GM12878 (cell line): Measurements from ENCODE around the gene ANKS1A. TPM values are rescaled to one million over a fixed set of nuclear protein-coding genes. Genes with fewer than 3 reads are reported as not detected.

ENCODE experiments used
- ATAC-seq: fragments of 200-7000 bp; cut with Tn5 transposase; 3 replicates; pipeline ENCODE4 v1.9.1; 2020; ENCODE audit warnings: mild to moderate bottlenecking, moderate library complexity
- BruUV-seq: library from RNA; stranded (reverse); fragments of 400-500 nt; replicated peaks from 2 replicates; lab custom pipeline; 2021; lab: Mats Ljungman, UMichigan
- CTCF ChIA-PET: fragments of 300-600 bp; sonication (Branson Sonifier 250); formaldehyde crosslinking; extraction: SDS; loops from one replicate; lab custom pipeline; 2021; ENCODE audit warnings: inconsistent platforms; lab: Yijun Ruan, JAX
- POLR2A ChIA-PET: fragments of 350-600 bp; formaldehyde crosslinking; extraction: SDS; loops from one replicate; lab custom pipeline; 2021; ENCODE audit warnings: inconsistent platforms; lab: Charles Lee
- RAD21 ChIA-PET: fragments of 300-600 bp; sonication (Branson Sonifier 250); formaldehyde crosslinking; loops from one replicate; lab custom pipeline; 2023; ENCODE audit warnings: antibody characterized with exemption; ENCODE audit not compliant: unreplicated experiment; lab: Charles Lee
- SMC1A ChIA-PET: fragments of 300-600 bp; sonication (Branson Sonifier 250); formaldehyde crosslinking; loops from one replicate; lab custom pipeline; 2023; ENCODE audit not compliant: unreplicated experiment, uncharacterized antibody; lab: Charles Lee
- DNase-seq: peaks from one replicate; pipeline ENCODE4 v3.0.0-alpha.2; 2011; ENCODE audit warnings: low read depth, low spot score
- FAIRE-seq: peaks from 3 replicates; lab custom pipeline; 2011; peaks lifted over from hg19 to GRCh38; lab: Jason Lieb, UNC
- H2AFZ ChIP-seq: 2 replicates; pipeline ENCODE4 v1.6.0; 2011; ENCODE audit warnings: low read depth, low read length, control low read depth; ENCODE audit not compliant: control insufficient read depth
- H3K27ac ChIP-seq: 2 replicates; pipeline ENCODE4 v1.5.1; 2011; ENCODE audit warnings: control low read depth; ENCODE audit not compliant: control insufficient read depth, insufficient read depth
- H3K27me3 ChIP-seq, 2 experiments: replicated peaks in 1 of 2; 2 replicates each; pipeline versions ENCODE4 v1.6.0 to v1.6.1; 2011; ENCODE audit warnings: low read length in 1 of 2; ENCODE audit not compliant: control insufficient read depth in 2 of 2, insufficient read depth in 2 of 2
- H3K36me3 ChIP-seq, 2 experiments: 2 replicates each; pipeline ENCODE4 v1.5.1; 2011; ENCODE audit warnings: low read length in 1 of 2; ENCODE audit not compliant: control insufficient read depth in 2 of 2, insufficient read depth in 2 of 2
- H3K4me1 ChIP-seq: 2 replicates; pipeline ENCODE4 v1.6.1; 2011; ENCODE audit warnings: mild to moderate bottlenecking, low read length, moderate library complexity, mixed read lengths; ENCODE audit not compliant: control insufficient read depth, insufficient read depth
- H3K4me2 ChIP-seq: 2 replicates; pipeline ENCODE4 v1.6.0; 2011; ENCODE audit warnings: control low read depth; ENCODE audit not compliant: control insufficient read depth, insufficient read depth
- H3K4me3 ChIP-seq: fragments of 200-600 bp; sonication (generic); 2 replicates; pipeline ENCODE4 v1.5.1; 2016
- H3K79me2 ChIP-seq: 2 replicates; pipeline ENCODE4 v1.6.0; 2011; ENCODE audit warnings: low read length; ENCODE audit not compliant: control insufficient read depth, insufficient read depth
- H3K9ac ChIP-seq: 2 replicates; pipeline ENCODE4 v1.8.0; 2011; ENCODE audit warnings: low read length, control low read depth, mixed read lengths; ENCODE audit not compliant: control insufficient read depth, insufficient read depth
- H3K9me3 ChIP-seq: replicated peaks from 3 replicates; pipeline ENCODE4 v1.5.1; 2011; ENCODE audit warnings: mild to moderate bottlenecking, low read length; ENCODE audit not compliant: control insufficient read depth, insufficient read depth
- H4K20me1 ChIP-seq: 2 replicates; pipeline ENCODE4 v1.6.0; 2011; ENCODE audit not compliant: control insufficient read depth, insufficient read depth
- BHLHE40 ChIP-seq, 2 experiments: fragments of 450-650 bp in 1 of 2; IDR thresholded peaks; 2 replicates each; pipeline ENCODE4 v1.6.1; 2011 to 2017; ENCODE audit warnings: low read depth in 2 of 2, borderline replicate concordance in 1 of 2, improper control_type of control experiment in 1 of 2, low read length in 1 of 2, mild to moderate bottlenecking in 1 of 2
- CHD1 ChIP-seq: IDR thresholded peaks from 2 replicates; pipeline ENCODE4 v1.6.1; 2012; ENCODE audit warnings: low read depth, low read length, improper control_type of control experiment
- CTCF ChIP-seq, 3 experiments: IDR thresholded peaks in 2 of 3; conservative IDR thresholded peaks in 1 of 3; 2 replicates each; pipeline ENCODE4 v1.5.1; 2011; ENCODE audit warnings: low read depth in 3 of 3, low read length in 3 of 3, mild to moderate bottlenecking in 3 of 3, control low read depth in 2 of 3, moderate library complexity in 2 of 3, inconsistent platforms in 1 of 3, mixed read lengths in 1 of 3; ENCODE audit not compliant: control insufficient read depth in 2 of 3, insufficient read depth in 1 of 3; ENCODE audit errors: extremely low read depth in 1 of 3
- EGR1 ChIP-seq, 2 experiments: IDR thresholded peaks; 1 replicate in 1 of 2; 2 replicates in 1 of 2; pipeline ENCODE4 v1.6.1; 2011 to 2012; ENCODE audit warnings: low read depth in 2 of 2, low read length in 2 of 2, borderline replicate concordance in 1 of 2, mild to moderate bottlenecking in 1 of 2, moderate library complexity in 1 of 2
- HSF1 ChIP-seq: fragments of 150-350 bp; IDR thresholded peaks from 2 replicates; pipeline ENCODE4 v1.6.1; 2014; ENCODE audit warnings: mild to moderate bottlenecking, low read depth, low read length
- NBN ChIP-seq: fragments of 450-650 bp; IDR thresholded peaks from 2 replicates; pipeline ENCODE4 v1.6.1; 2016
- POU2F2 ChIP-seq: IDR thresholded peaks from 3 replicates; pipeline ENCODE4 v1.6.1; 2011; ENCODE audit warnings: low read depth, mild to moderate bottlenecking, low read length, borderline replicate concordance
- RCOR1 ChIP-seq: conservative IDR thresholded peaks from 2 replicates; pipeline ENCODE4 v1.6.1; 2012; ENCODE audit warnings: low read depth, low read length, improper control_type of control experiment
- STAT3 ChIP-seq: IDR thresholded peaks from 2 replicates; pipeline ENCODE4 v1.6.1; 2011; ENCODE audit warnings: low read depth, low read length, improper control_type of control experiment
- YY1 ChIP-seq: IDR thresholded peaks from 2 replicates; pipeline ENCODE4 v1.6.1; 2011; ENCODE audit warnings: low read depth, mild to moderate bottlenecking, low read length
- WGBS: methylation state at CpG from one replicate; pipeline ENCODE4 v1.1.6; 2016; ENCODE audit warnings: low lambda C conversion rate; ENCODE audit not compliant: insufficient replicate concordance, insufficient coverage; ENCODE audit errors: missing lambda C conversion rate; 5-methylcytosine and 5-hydroxymethylcytosine counted together
- in situ Hi-C: fragments of 300-500 bp; cut with MboI; formaldehyde crosslinking; loops from 9 replicates; pipeline ENCODE4 v1.14.3; 2018; ENCODE audit warnings: mixed read lengths
- intact Hi-C: fragments of 100-400 bp; cut with micrococcal nuclease; formaldehyde crosslinking; loops from one replicate; pipeline ENCODE4 v1.14.2; 2022; ENCODE audit not compliant: unreplicated experiment
- polyA plus RNA-seq, 11 experiments: library from polyadenylated mRNA; depleted of rRNA in 4 of 11; unstranded in 6 of 11; stranded (reverse) in 5 of 11; fragments of >200 nt; fragmentation: Nextera tagmentation in 4 of 11; fragmentation: Illumina TruSeq in 1 of 11; extraction: Ambion mirVana in 4 of 11; extraction: Trizol in 1 of 11; gene quantifications; 1 replicate in 1 of 11; 2 replicates in 10 of 11; pipeline versions ENCODE4 v1.2.1 to v1.2.3, GENCODE V29; 2011 to 2016; ENCODE audit warnings: inconsistent platforms in 2 of 11, missing spikeins in 2 of 11, low read depth in 1 of 11
- total RNA-seq, 4 experiments: library from RNA; depleted of rRNA in 3 of 4; stranded (reverse); fragments of >200 nt in 3 of 4; fragmentation: Illumina TruSeq in 1 of 4; extraction: Trizol in 1 of 4; gene quantifications; 2 replicates each; pipeline versions ENCODE4 v1.2.1 to v1.2.3, GENCODE V29; 2013 to 2021
- TF ChIP-seq, protein P1 (sequence below): fragments of 450-650 bp; IDR thresholded peaks from 2 replicates; pipeline ENCODE4 v1.6.1; 2017; ENCODE audit warnings: borderline replicate concordance

ANKS1A gene
- total and polyA plus RNA-seq, 10 of the 15 experiments (the other 5 are each of a cell fraction or from before 2014, with no cell fraction given), result 0.60 to 7.0 (median 3.0) TPM

DNA sequence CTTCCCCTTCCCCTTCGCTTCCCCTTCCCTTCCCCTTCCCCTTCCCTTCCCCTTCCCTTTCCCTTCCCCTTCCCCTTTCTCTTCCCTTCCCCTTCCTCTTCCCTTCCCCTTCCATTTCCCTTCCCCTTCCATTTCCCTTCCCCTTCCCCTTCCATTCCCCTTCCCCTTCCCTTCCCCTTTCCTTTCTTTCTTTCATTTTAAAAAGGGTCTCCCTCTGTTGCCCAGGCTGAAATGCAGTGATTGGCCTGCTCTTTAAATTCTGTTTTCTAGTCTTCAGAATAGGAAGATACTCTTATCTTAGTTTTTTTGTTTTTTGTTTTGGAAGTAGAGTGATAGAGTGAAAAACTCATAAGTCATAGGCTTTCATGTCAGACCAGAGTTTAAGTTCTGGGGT, 85.2 kb downstream of the ANKS1A start:
- Histone ChIP-seq H3K27ac (no peak overlapping the region), H3K4me3 (no peak overlapping the region), H3K36me3 (no peaks in the 10 kb centered on the region), H3K4me2 (no peak overlapping the region)
- 0% methylated on average over 1 of the region's 1 CpG for WGBS
- ChIA-PET POLR2A (no interaction called here), SMC1A (no interaction called here)
- TF ChIP-seq, protein P1, sequence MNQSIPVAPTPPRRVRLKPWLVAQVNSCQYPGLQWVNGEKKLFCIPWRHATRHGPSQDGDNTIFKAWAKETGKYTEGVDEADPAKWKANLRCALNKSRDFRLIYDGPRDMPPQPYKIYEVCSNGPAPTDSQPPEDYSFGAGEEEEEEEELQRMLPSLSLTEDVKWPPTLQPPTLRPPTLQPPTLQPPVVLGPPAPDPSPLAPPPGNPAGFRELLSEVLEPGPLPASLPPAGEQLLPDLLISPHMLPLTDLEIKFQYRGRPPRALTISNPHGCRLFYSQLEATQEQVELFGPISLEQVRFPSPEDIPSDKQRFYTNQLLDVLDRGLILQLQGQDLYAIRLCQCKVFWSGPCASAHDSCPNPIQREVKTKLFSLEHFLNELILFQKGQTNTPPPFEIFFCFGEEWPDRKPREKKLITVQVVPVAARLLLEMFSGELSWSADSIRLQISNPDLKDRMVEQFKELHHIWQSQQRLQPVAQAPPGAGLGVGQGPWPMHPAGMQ, result no peak
- TF ChIP-seq NBN (no peak), STAT3 (no peak), CTCF (IDR thresholded peaks at IDR 0.05 in 2 of 3, conservative IDR thresholded peaks at IDR 0.05 in 1 of 3; ENCODE audit: control insufficient read depth in 2 of 3, extremely low read depth in 1 of 3, insufficient read depth in 1 of 3, low read depth in 3 of 3, low read length in 3 of 3) (no peak), EGR1 (IDR thresholded peaks at IDR 0.05; ENCODE audit: borderline replicate concordance in 1 of 2, low read depth in 2 of 2, low read length in 2 of 2) (no peak), HSF1 (no peak), YY1 (no peak), CHD1 (no peak), POU2F2 (no peak), BHLHE40 (IDR thresholded peaks at IDR 0.05; ENCODE audit: borderline replicate concordance in 1 of 2, low read depth in 2 of 2, low read length in 1 of 2) (no peak), RCOR1 (no peak)
- TF ChIP-seq, all 136 proteins: peak for 0
- no peak for ATAC-seq
- in situ Hi-C loops, result no loop called here
- ChIA-PET CTCF (interaction anchor here (1.0 to 3.0 kb wide), 4 partner anchors 13 to 267 kb away, joined by 3 to 15 read pairs (median 4); no protein-coding TSS in a partner anchor), RAD21 (no interaction called here)
- H3K27me3 ChIP-seq, result no peaks in the 10 kb centered on the region
- no TSS peak for BruUV-seq
- H3K79me2 ChIP-seq, result no peaks in the 10 kb centered on the region
- H3K4me1 ChIP-seq, result no peaks in the 10 kb centered on the region
- FAIRE-seq, result no peak
- H2AFZ ChIP-seq, result no peak overlapping the region
- intact Hi-C loops, result no loop called here
- no peak for DNase-seq
- H4K20me1 ChIP-seq, result no peaks in the 10 kb centered on the region
- no peak overlapping the region for H3K9ac ChIP-seq
- H3K9me3 ChIP-seq, result no peaks in the 10 kb centered on the region
